Activated gamma-delta T cell treated with anti-CD3 and anti-CD28 coated beads, Interleukin-2, amount 50 U/mL, for 16 hours (primary cell): ENCODE data around the gene RSPO1.

ENCODE experiments used
- DNase-seq: peaks from one replicate; pipeline ENCODE4 v3.0.0-alpha.2; 2020; ENCODE audit warnings: low read depth

RSPO1 gene

GRCh38 chr1:37564892-37565291 is 69.8 kb downstream of the RSPO1 start:
- no peak for DNase-seq

GRCh38 chr1:37562984-37563383 is 71.7 kb downstream of the RSPO1 start:
- no peak for DNase-seq
